T-helper 1 cell (primary cell): ENCODE measurements around the gene RFX1.

Experiments used
- DNase-seq, 5 donors: peaks; one replicate each; pipeline ENCODE4 v3.0.0-alpha.2; 2012 to 2020

The RFX1 gene

DNA sequence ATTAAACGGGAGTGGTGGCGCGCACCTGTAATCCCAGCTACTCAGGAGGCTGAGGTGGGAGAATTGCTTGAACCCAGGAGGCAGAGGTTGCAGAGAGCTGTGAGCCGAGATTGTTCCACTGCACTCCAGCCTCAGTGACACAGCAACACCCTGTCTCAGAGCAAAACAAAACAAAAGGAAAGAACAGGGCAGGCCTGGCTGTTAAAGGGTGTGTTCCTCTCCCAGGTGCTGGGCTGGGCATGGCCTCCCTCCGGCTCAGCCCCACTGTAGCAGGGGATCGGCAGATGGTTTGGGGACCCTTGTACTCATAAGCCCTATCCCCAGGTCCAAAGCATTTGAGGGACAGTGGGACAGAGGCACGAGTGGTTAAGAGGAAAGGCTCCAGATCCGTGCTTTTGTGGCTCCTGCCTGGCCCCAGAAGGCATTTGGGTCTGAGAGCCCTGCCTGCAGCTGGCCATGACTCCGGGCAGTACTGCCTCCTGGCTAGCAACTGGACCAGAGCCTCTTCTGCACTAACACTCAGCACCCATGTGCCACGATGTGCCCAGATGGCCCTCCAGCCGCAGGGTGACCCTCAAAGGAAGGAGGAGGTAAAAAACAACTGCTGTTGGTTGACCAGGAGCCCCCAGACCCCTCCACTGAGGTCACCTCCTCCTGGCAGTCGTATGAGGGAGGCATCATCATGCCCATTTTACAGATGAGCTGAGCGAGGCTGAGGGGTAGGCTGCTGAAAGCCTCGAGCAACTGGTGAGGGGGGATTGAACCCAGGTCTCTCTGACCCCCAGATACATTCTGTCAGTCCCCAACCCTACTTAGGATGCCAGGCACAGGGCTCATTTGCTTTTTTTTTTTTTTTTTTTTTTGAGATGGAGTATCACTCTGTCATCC, 10.0 kb downstream of the RFX1 start:
- no peak for DNase-seq

DNA sequence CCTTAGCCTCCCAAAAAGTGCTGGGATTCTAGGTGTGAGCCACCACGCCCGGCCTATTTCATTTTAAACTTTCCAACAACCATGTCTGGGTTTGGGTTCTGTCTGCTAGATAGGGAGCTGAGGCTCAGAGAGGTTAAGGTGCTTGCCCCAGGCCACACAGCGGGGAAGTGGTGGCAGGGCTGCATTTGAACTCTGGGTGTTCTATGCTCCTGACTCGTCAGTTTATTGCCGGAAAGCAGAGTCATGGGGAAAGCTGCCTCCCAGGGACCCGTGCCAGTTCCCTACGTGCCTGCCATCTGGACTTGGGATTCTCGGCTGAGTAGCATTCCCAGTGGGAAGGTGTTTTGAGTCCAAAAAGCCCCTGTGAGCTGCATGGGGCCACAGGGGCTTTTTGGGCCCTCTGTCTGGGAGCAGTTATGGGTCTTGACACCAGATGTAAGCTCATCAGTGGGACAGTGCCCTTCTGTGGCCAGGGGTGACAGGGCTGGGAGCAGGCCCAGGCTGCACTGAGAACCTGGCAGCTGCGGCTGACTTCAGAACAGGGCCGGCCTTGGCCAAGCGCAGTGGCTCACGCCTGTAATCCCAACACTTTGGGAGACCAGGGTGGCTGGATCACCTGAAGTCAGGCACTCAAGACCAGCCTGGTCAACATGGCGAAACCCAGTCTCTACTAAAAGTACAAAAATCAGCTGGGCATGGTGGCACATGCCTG, 10.9 kb downstream of the RFX1 start:
- no peak for DNase-seq

DNA sequence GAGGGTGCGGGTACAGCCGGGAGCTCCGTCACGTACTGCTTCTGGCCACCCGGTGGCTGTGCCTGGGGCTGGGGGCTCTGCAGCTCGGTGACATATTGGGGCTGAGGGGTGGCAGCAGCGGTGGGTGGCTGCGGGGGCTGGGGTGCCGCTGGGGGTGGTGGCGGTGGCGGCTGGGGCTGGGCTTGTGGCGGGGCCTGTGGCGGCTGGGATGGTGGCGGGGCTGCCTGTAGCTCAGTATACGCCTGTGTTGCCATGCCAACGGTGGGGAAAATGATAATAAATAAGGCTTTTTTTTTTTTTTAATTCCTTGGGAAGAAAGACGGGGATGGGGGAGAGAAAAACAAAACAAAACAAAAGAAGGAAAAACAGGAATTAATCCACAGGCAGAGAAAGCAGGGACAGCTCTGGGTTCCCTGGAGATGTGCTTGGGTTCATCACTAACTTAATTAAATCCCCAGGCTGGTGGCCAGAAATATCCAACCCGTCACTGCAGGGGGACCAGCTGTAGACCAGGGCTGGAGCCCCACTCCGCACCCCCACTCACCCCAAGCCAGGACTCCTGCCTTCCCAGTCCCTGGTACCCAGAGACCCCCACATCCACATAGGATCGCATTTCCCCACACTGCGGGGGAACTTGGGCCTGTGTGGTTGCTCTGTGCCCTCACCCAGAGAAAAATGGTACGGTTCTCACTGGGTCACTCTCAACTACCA, 12.4 kb downstream of the RFX1 start:
- DNase-seq: no peak

DNA sequence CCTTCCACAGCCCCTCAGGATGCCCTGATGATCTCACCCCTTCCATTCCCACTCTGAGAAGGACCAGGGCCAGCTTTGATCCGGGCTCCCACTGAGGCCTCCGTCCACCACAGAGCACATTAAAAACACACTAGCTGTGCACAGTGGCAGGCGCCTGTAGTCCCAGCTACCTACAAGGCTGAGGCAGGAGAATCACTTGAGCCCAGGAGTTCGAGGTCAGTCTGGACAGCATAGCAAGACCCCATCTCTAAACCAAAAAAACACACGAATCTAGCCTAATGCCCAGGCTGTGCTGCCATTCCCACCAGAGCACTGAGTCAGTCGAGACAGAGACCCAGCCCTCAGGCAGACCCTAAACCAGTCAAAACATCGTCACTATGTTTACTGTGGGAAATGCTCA, 14.1 kb downstream of the RFX1 start:
- DNase-seq: no peak

DNA sequence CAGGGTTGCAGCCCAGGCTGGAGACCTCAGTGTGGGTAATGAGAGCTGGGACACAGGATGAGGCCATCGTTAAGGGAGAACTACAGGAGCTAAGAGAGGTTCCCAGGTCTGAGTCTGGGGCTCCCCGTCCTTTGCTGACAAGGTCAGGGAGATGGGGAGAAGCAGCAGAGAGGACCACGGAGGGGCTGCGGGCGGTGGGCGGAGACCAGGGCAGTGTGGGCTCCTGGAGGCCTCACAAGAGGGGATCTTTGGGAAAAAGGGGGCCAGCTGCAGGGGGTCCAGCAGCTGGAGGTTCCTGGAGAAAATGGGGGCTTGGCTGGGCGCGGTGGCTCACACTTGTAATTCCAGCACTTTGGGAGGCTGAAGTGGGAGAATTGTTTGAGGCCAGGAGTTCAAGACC, 16.0 kb downstream of the RFX1 start:
- no peak for DNase-seq

DNA sequence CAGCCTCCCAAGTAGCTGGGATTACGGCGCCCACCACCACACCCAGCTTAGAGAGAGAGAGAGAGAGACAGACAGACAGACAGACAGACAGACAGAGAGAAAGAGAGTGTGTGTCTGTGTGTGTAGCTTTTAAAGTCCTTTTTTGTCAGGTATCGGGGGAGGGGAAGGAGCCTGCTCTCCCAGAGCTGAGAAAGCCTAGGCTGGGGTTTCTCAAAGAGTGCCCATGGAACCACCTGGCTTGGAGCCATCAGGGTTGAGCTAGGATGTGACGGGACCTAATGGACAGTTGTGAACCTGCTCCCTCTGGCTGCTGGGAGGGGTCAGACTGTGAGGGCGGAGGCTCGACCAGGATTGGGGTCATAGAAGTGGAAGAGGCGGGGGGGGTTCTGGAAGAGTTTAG, 16.6 kb downstream of the RFX1 start:
- no peak for DNase-seq

DNA sequence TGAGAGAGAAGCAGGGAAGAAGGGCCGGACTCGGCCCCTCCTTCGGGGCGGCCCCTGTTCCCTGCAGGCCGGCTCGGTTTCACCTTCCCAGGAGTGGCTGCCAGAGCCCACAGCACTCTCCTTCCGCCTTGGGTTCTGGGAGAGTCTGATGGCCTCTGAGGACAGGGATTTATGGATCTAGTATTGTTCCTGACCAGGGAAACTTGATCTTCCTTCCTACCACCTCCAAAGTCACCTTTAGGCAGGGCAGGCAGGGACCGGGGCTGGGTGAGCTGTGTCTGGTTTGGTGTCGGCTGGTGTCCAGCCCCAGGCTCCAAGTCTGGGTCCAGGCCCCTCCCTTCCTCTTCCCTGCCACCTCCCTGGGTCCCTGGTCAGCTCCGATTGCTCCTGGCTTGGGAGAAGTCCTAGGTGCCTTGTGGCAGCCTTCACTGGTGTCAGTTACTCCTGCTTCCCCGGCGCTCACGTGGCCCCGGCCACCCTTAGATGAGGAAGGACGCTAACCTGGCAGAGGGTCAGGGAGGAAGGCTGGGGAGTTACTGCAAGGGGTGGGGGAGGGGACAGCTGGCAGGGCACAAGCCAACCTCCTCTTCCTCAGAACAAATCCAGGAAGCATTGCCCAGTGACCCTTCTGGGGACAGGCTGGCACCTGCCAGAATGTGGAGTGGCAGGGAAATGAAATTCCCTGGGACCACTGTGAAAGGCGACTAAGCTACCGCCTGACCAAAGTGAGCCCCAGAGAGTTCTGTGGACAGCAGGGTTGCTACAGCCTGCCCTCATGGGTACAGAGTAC, 18.8 kb downstream of the RFX1 start:
- DNase-seq: no peak

DNA sequence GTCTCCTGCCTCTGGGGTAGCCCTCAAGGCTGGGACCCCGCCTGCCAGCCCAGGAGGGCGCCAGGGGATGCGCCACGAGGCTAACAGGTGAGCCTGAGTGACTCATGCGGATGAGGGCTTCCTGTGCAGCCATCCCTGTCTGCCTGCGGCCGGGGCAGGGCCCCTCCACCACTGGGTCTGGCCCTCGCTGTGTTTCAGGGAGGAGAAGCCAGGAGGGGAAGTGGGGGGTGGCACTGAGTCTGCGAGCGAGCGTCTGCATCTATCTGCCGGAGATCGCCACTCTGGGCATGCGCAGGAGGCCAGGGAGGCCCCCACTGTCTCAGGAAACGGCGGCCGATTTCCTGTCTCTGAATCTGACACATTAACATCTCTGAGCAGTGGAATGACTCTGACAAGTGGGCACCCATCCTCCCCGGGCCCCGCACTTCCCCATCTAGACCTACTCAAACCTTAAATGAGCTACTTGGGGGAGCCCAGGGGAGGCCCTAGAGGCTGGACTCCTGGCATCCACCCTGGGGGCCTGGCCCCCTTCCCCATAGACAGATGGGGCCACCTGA, 19.7 kb downstream of the RFX1 start:
- peak; percentile 98 for DNase-seq

DNA sequence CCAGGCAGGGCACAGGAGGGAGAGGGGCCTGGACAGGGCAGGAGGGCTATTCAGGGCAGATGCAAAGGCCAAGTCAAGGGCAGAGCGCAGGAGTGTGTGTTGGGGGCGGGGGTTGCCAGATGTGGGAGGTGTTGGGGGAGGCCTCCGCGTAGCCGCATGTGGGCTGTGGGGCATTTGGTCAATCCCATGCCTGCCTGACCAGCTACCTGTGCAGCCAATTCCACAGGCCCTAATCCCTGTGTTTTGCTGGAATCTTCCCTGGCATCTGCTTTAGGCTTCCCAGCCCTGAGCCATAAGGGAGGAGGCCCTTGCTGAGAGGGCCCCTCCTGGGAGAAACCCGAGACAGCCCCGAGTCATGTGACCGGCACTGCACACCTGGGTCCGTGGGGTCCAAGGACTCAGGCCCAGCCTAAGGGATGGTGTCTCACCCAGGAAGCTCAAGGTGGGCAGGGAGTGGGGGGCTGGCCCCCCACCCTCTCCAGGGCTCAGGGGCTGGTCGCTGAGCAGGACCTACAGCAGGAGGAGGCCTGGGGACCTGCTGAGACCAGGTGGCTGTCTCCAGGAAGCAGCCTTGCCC, 20.3 kb downstream of the RFX1 start:
- peak in 1 of 5 donors; percentile 23 for DNase-seq

DNA sequence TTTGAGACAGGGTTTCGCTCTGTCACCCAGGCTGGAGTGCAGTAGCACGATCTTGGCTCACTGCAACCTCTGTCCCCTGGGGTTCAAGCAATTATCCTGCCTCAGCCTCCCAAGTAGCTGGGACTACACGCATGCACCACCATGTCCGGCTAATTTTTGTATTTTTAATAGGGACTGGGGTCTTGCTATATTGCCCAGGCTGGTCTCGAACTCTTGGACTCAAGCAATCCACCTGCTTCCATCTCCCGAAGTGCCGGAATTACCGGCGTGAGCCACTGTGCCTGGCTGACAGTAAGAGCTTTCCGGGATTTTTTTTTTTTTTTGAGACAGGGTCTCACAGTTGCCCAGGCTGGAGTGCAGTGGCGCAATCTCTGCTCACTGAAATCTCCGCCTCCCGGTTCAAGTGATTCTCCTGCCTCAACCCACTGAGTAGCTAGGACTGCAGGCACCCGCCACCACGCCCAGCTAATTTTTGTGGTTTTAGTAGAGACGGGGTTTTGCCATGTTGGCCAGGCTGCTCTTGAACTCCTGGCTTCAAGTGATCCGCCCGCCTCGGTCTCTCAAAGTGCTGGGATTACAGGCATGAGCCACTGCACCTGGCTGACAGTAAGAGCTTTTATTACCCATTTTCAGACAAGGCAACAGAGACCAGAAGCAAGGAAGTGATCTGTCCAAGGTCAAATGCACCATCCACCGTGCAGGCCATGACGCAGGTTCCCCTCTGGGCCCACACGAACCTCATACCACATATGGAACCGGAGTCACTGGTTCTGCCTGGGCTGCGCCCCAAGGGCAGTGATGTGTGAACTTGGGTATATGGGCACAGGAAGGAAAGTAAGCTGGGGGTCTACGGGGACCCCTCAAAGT, 21.0 kb downstream of the RFX1 start:
- DNase-seq: peak in 1 of 5 donors; percentile 22

DNA sequence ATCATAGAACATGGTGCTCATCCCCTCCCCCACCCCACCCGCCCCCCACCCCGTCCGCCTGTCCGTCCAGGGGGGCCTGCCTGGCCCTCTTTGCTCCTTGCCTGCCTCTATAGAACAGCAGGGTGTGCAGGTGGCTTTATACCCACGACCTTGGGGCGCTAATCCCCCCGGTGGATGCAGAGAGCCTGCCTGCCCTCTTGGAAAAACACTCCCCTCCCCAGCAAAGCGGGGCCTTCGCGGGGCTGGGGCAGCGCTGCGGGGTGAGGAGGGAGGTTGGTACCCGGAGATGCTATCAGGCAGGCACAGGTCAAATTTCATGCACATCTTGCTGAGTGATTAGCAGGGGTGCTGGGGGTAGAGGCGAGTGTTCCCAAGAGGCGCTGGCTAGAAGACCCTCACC, 21.9 kb downstream of the RFX1 start:
- no peak for DNase-seq

DNA sequence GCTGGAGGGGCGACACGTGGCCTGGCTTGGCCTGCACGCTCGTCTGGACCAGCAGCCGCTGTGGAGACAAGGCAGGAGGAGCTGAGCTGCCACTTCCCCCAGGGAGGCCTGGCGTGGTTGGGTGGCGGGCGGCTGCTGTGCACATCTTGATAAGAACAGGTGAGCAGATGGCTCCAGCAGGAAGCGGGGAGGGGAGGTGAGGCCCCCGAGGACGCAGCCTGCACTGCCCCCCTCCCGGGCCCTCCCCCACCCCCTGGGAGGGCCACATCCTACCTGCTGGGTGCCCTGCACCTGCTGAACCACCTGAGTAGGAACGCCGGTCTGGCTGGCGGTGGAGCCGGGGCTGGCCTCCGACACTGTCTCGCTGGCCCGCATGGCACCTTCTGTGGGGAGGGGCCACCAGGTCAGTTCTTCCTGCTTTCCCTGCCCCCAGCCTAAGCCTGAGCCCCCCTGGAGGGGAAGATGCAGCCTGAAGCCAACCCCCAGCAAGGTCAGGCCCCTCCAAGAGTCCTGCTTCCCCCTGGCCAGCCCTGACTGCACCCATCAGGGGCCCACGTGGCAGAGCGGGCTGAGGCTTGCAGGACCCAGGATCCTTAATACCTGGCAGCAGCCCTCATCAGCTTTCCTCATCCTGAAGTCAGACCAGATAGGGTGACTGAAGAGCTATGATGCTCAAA, 22.8 kb downstream of the RFX1 start:
- DNase-seq: peak in 2 of 5 donors; percentile 30 to 39

DNA sequence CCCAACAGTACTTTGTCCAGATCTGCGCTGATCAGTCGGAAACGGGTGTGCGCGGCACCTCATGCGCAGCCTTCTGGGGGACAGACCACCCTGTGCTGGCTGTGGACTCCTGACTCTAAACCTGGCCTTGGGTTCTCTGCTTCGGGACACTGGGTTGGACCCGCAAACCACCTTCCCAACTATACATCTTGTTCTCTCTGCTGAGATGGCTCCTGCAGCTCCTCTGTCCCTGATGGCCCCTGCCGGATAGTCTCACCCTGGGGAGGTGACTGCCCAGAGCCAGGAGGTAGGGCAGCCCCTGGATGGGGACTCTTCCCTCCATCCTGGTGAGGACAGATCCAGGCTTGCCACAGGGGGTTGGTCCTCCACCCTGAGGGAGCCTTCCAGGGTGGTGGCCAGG, 23.3 kb downstream of the RFX1 start:
- DNase-seq: no peak

DNA sequence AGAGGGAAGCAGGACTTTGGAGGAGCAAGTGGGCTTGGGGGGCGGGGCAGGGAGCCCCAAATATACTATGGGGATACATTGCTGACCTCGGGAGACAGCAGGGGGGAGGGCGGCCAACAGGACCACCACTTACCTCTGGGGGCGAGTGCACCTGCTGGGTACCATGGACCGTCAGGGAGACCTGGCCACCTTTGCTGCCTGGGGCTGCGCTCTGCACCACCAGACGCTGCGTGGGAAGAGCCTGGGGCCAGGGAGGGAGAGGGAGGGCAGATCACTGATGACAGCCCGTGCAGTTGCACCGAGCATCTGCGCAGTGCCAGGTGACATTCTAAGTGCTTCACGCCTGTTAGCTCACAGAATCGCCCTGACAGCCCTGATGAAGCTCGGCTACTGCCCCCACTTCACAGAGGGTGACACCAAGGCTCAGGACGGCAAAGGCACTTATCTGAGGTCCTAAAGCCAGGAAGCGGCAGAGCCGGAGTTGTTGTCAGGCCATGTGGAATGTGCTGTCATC, 24.1 kb downstream of the RFX1 start:
- no peak for DNase-seq

DNA sequence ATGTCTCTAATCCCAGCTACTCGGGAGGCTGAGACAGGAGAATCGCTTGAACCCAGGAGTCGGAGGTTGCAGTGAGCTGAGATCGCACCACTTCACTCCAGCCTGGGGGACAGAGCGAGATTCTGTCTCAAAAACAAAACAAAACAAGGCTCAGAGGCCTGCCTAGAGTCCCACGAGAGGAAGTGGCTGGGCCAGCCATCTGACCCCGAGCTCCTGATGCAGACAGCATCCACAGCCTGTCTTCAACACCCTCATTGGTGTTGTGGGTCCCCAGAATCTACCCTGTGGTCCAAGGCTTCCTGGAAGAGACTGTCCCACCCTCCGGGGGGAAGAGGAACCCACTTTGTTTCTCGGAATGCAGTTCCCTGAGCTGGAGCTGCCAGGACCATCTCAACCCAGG, 24.7 kb downstream of the RFX1 start:
- no peak for DNase-seq

DNA sequence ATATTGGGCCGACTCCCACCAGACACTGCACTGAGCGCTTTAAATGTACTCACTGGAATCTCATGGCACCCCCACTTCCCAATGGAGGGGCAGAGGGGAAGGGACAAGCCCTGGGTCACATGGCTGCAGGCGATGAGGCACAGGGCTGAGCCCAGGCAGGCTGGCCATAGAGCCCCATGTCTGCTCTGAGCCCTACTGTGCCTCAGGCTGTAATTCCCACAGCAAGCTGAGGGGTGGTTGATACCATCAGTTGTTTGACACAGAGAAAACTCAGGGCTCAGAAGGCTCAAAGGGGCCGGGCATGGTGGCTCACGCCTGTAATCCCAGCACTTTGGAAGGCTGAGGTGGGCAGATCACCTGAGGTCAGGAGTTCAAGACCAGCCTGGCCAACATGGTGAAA, 25.1 kb downstream of the RFX1 start:
- DNase-seq: no peak

DNA sequence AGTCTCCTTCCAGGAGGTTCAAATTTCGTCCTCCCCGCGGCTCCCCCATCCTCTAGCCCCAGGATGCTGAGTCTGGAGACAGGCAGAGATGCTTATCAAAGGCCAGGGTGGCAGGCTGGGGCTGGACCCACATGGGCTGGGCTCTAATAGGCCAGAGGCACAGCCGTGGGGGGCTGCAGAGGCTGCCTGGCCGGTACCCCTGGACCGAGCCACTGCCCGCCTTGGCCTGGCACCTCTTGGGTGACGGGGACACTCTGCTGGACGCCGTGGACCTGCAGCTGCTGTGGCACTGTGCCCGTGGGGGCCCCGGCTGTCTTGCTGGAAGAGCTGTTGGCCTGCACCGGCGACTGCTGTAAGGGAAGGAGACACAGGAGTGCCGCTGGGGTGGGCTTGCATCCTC, 25.8 kb downstream of the RFX1 start:
- no peak for DNase-seq

DNA sequence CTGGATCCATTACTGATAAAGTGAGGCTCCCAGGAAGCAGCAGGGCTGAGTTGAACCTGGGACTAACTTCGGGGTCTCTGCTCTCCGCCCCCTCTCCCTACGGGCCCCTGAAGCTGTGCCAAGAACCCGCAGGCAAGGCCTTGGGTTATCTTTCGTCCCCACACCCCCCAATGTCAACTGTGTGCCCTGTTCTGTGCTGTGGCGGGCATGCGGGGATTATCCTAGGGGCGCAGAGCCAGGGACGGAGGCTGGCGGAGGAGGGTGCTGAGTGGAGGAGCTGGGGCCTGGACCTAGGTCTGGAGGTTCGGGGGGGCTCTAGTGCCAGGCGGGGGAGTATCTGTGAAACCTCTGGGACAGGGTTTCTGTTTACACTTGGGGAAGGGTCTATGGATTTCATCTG, 26.4 kb downstream of the RFX1 start:
- DNase-seq: no peak

DNA sequence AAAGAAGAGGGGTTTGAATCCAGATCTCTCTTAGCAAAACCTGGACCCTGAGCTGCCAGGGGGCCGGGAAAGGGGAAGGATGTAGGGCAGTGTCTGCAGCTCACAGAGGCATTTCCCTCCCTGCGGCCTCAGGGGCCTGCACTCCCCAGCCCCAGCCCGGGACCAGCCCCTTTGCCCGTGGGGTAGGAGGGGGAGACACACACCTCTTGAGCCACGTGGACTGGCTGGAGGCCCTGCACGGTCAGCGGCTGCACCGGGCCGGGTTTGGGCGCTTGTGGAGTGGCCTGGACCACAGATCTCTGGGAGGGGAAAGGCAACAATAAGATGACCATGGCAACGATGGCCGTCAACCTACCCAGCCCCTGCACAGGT, 26.9 kb downstream of the RFX1 start:
- no peak for DNase-seq
